ENCODE data around the gene PPEF2. TPM values are rescaled to one million over a fixed set of nuclear protein-coding genes. Genes with fewer than 3 reads are reported as not detected.

The PPEF2 gene
- total RNA-seq, result not detected in 2 replicates

GRCh38 chr4:75902352-75902751 lies at the start of gene PPEF2:
Gene PPEF2, minus strand, starts transcription at chr4:75902452. Its CDS starts 6,127 bp downstream, at chr4:75896325.

GRCh38 chr4:75940692-75941253 lies 38.5 kb upstream of the PPEF2 start, which contains the start of gene NAAA:
Gene NAAA, minus strand, starts transcription at chr4:75941013. Its CDS starts 64 bp downstream, at chr4:75940949.

Other genes with a start within 250 kb of the PPEF2 start
- 95.7 and 99.7 TPM in 2 replicates for gene G3BP2, start 229.0 kb downstream of the PPEF2 start, total RNA-seq
- gene USO1, start 177.9 kb downstream of the PPEF2 start, total RNA-seq, result 71.0 and 75.2 TPM in 2 replicates
- gene NAAA, start 38.6 kb upstream of the PPEF2 start, total RNA-seq, result 20.7 and 26.5 TPM in 2 replicates
- gene SDAD1, start 88.5 kb upstream of the PPEF2 start, total RNA-seq, result 29.8 and 34.7 TPM in 2 replicates
- gene CXCL9, start 105.1 kb upstream of the PPEF2 start, total RNA-seq, result not detected in 2 replicates
- gene CXCL10, start 121.0 kb upstream of the PPEF2 start, total RNA-seq, result 0.30 and 1.6 TPM in 2 replicates
- 0.15 and 1.2 TPM in 2 replicates for gene CXCL11, start 133.6 kb upstream of the PPEF2 start, total RNA-seq
- 0.31 and 0.49 TPM in 2 replicates for gene ART3, start 172.3 kb upstream of the PPEF2 start, total RNA-seq
- 38.4 and 58.9 TPM in 2 replicates for gene NUP54, start 245.9 kb upstream of the PPEF2 start, total RNA-seq

Measured in hair follicular keratinocyte (primary cell).